HFF-Myc (cell line): Measurements from ENCODE around the gene SETD2.
A peak's percentile ranks its signal among the peaks of the same experiment; 100 is the strongest.

Experiments used
- DNase-seq: peaks from one replicate; pipeline ENCODE4 v3.0.0-alpha.2; 2011; ENCODE audit warnings: low read depth; ENCODE audit errors: extremely low read depth
- H3K4me3 ChIP-seq: replicated peaks from 2 replicates; pipeline ENCODE4 v1.5.1; 2011; ENCODE audit warnings: low read depth, mild to moderate bottlenecking, control low read depth, low read length
- TF ChIP-seq, protein P1 (sequence below): IDR thresholded peaks from 2 replicates; pipeline ENCODE4 v1.5.1; 2012; ENCODE audit warnings: mild to moderate bottlenecking, low read depth, low read length, control low read depth; ENCODE audit errors: missing control alignments

Gene SETD2

DNA sequence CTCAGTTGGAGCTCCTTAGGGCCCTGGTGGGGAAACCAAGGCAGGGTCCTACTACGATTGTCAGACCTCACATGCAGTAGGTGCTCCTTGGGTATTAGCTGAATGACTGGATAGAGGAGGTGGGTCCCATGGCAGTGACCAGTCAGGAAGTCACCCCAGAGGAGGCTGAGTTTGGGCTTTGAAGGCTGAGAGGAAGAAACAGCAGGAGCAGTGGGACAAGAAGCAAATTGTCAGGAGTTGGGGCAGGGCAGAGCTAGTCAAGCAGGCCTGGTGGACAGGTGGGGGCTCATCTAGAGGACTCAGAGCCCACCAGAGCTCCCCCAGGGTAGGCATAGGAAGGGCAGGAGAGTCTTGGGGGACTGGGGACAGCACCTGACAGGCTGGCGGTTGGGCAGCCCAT lies 181.4 kb downstream of the SETD2 start:
- DNase-seq, result no peak

DNA sequence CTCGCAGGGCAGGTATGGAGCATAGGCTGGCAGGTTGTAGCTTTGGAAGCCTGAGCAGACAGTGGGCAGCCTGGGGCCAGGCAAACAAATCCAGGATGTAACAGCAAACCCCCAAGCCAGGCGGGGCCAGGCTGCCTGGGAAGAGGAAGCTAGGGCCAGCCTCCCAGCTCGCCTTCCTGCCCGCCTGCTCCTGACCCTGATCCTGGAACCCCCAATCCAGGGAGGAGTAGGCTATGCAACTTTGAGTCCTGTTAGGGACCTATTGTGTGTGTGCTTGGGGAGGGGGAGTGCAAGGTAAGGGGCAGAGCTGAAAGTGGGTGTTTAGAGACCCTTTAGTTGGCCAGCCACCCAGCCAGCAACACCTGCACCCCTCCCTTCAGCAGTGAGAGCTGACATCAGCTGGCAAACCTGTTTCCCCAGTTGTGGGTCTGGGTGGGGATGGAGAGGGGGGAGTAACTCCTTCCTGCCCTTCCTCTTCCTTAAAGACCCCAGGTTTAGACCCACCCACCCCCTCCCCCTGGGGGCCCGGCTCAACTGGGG lies 181.9 kb downstream of the SETD2 start:
- no peak for DNase-seq
- H3K4me3 ChIP-seq, result no peak overlapping the region
- TF ChIP-seq, protein P1, sequence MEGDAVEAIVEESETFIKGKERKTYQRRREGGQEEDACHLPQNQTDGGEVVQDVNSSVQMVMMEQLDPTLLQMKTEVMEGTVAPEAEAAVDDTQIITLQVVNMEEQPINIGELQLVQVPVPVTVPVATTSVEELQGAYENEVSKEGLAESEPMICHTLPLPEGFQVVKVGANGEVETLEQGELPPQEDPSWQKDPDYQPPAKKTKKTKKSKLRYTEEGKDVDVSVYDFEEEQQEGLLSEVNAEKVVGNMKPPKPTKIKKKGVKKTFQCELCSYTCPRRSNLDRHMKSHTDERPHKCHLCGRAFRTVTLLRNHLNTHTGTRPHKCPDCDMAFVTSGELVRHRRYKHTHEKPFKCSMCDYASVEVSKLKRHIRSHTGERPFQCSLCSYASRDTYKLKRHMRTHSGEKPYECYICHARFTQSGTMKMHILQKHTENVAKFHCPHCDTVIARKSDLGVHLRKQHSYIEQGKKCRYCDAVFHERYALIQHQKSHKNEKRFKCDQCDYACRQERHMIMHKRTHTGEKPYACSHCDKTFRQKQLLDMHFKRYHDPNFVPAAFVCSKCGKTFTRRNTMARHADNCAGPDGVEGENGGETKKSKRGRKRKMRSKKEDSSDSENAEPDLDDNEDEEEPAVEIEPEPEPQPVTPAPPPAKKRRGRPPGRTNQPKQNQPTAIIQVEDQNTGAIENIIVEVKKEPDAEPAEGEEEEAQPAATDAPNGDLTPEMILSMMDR, result no peak

More for the DNA sequence above, 181.4 kb downstream of the SETD2 start:
- no peak overlapping the region for H3K4me3 ChIP-seq
- TF ChIP-seq, protein P1, result no peak

DNA sequence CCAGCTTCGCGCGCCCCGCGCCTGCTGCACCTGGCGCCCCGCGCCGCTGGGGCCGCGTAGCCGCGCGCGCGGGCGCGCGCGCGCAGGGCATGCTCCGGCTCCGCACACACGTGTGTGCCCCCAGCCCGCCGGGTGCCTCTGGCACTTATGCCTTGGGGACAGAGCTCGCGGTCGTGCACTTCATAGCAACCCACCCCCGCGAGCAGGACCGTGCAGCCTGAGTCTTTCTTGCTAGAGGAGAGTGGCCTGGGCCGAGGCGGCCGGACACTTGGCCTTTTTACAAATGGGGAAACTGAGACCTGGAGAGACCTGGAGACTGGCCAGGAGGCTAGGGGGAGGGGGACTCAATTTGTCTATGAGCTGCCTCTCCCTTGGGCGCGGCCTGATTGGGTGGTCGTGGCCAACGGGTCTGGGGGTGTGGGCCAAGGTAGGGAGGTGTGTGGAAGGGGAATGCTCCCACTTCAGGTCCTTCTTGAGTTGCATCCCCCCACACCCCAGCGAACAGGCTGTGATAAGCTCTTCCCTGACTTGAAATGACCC lies 183.9 kb downstream of the SETD2 start:
- peak overlapping the region; percentile 59 for H3K4me3 ChIP-seq
- TF ChIP-seq, protein P1, result no peak
- no peak for DNase-seq

DNA sequence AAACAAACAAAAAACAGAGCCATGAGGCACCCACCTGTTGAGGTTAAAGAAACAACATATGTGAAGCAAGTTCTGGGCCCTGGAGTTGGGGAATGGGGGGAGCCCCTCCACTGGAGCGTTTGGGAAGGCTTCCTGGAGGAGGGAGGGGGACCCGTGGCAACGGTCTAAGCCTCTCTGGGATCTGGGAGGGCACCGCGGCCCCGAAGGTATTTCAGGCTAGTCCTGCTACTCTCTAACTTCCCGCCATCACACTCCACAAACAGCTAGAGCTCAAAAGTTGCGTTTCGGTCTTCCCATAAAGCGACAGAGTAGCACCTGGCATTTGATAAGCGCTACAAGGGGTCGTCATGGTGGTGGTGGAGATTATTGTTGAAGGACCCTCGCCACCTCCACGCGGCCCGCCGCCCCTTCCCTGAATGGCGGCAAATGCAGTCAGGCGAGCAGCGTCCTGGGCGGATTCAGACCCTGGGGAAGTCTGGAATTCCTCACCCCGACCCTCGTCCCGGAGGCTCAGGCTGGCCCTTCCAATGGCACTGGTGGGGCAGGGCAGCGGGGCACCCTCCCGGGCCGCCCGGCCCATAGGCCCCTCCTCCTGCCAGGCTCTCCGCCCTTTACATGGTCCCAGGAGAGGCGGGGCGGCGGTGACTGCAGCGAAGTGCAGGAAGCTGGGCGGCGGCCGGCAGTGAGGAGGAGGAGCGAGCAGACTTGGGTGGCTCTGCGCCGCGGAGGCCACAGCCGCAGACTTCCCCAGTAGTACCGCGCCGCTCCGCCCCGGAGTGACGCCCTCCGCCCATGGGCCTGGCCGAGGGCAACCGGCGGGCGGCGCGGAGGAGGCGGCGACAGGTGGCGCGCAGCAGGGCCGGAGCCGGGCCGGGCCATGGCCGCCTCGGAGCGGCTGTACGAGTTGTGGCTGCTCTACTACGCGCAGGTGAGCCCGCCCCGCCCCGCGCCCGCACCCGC lies 184.6 kb downstream of the SETD2 start, which contains the start of gene NBEAL2:
Gene NBEAL2 (plus strand): TSS at position 682 of the 960 bp plus-strand sequence. CDS start 196 bp downstream, at position 878.
- TF ChIP-seq, protein P1, result no peak
- H3K4me3 ChIP-seq, result peak within 1 kb of the TSS; percentile 59
- peak; percentile 52 for DNase-seq

DNA sequence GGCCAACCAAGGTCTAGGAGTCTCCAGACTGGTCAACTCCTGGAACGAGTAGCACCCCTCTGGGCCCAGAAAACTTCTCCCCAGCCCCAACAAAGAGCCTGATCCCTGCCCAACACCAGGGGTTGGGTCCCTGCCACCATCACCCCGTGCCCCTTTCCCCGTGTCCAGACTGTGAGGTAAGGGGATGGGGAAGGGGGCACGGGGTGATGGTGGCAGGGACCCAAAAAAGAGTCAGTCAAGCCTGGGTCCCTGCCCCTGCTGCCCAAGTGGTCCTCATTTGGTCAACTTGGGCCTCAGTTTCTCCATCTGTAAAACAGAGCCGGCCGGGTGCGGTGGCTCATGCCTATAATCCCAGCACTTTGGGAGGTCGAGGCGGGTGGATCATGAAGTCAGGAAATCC lies 185.5 kb downstream of the SETD2 start:
- DNase-seq, result no peak
- TF ChIP-seq, protein P1, result no peak
- no peak overlapping the region for H3K4me3 ChIP-seq

DNA sequence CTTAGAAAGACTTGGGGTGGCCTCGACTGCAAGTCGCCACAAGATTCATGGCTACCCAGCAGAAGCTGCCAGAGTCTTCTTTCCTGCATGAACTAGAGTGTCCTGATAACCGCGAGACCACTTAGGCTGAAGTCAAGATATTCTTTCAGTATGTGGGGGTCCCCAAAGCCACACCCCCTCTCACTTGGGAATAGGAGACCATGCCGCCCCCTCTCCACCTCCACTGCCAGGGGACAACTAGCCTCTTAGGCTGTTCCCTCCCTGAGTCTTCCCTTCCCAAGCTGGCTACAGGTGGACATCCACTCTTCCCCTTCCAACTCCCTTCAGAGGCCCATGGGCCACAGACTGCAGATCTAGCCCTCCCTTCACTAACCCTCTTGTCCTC lies 186.1 kb downstream of the SETD2 start:
- TF ChIP-seq, protein P1, result no peak
- no peak overlapping the region for H3K4me3 ChIP-seq
- no peak for DNase-seq
